GM21529 (cell line): ENCODE measurements around the gene TMEM18.

Source experiments
- ATAC-seq: cut with Tn5 transposase; IDR thresholded peaks from one replicate; pipeline ENCODE4 v1.9.1; 2021; ENCODE audit not compliant: unreplicated experiment

TMEM18 gene

DNA sequence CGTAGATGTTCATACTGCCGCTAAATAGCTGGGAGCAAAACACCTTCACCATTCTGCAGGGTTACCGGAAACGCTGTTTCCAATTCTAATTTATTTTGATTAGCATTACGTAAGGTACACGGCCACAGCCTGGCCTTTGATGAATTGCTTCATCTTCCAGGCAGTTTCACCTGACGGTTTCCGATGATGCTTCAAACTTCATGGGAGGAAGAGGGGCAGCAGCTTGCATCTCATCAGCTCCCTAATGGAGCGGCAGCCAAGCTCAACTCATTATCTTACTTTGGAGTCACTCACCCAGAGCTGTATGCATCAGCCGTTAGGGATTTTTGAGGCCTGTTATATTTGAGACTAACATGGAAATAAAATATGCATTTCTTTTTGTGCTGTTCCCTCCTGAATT, 54.8 kb downstream of the TMEM18 start:
- no peak for ATAC-seq

DNA sequence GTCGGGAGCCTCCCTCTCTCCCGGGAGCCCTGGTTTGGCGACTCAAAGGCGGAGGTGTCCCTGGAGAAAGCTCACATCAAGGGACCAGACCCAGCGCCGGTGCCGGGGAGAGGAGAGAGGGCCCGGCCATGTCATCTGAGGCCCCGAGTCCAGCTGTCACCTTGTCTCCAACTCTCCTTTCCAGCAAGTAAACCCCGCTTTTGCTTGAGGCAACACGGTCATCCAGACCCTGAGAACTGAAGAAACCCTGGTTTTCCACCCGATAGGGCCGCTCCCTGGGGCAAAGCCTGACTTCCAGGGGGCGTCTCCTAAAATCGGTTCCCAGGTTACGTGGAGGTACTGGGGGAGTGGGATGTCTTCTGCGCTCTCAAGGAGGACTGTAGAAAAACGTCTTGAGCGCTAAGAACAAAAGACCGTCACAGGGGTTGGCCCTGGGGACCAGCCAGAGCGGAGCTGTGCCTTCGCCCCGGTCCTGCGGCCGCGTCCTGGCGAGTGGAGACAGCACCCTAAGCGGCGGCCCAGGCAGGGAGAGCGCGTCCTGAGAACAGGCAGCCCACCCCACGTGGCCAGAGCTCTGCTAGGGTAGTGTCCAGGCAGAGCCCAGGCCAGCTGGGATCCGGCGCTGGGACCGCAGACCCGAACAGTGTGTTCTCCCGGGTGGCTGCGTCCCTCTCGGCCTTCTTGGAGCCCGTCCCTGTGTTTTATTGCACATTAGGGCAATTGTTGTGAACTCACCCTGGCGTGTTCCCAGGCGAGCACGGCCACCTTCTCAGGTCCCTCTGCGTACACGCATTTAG, 55.7 kb downstream of the TMEM18 start:
- no peak for ATAC-seq

- no peak for ATAC-seq
These were observed 56.5 kb downstream of the TMEM18 start for GRCh38 chr2:620471-621302.

DNA sequence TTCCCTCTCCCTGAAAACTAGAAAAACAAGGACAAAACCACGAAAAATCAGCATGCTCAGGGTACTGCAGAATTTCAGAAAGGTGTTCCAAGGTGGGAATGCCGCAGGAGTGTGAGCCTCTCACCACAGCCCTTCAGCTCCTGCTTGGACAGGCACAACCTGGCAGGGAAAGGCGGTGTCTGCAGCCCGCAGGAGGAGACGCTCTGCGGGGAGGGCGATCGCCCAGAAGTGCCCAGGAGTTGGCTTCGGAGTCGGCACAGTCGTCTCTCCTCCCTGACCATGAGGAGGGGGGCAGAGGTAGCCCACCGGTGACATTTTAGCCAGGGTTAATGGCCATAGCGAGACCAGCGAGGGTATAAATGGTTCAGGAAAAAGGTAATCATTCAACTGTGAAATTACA, 57.2 kb downstream of the TMEM18 start:
- ATAC-seq: no peak

DNA sequence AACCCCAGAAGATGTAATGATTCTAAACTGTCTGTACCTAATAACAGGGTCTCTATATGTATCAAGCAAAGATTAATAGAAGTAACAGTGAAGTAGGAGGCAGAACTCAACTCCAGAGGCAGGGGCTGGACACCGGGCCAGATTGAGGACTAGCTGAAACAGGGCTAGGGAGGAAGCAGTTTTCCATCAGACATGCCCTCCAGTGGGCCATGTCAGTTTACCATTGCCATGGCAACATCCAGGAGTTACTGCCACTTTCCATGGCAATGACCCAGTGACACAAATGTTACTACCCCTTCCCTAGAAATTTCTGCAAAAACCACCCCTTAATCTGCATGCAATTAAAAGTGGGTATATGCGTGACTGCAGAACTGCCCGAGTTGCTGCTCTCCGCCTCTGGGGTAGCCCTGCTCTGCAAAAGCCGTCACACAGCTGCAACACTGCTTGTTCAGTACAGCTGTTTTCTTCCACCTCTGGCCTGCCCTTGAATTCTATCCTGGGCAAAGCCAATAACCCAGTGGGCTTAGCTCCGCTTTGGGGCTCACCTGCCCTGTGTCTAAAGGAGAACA, 58.7 kb downstream of the TMEM18 start:
- ATAC-seq: no peak

DNA sequence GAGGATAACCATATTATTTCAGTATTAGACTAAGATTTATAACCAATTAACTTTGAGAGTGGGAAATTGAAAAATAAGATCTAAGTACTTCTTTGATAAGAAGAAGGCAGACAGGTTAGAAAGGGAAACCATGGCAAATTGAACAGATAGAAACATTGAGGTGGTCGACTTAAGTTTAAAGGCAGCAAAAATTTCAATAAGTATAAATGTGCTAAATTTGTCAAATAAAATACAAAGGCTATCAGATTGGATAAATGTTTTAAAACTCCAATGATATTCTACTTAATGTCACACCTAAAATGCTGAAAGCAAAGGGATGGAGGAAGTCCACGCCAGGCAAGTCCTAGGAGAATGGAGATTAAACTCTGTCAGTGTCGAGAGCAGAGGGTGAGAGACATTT, 59.2 kb downstream of the TMEM18 start:
- no peak for ATAC-seq
